Suprapubic skin (tissue), 3 donors: ENCODE data around the gene COQ3.

Experiments
- CTCF ChIP-seq, 2 donors: fragments of 200-600 bp in 1 of 2; fragments of 450-650 bp in 1 of 2; sonication (generic) in 1 of 2; IDR thresholded peaks; one replicate each; pipeline ENCODE4 v1.5.1; 2016 to 2019; ENCODE audit warnings: antibody characterized with exemption in 2 of 2, mild to moderate bottlenecking in 1 of 2, moderate library complexity in 1 of 2
- POLR2A ChIP-seq, 2 donors: fragments of 450-650 bp; IDR thresholded peaks; one replicate each; pipeline ENCODE4 v1.6.1; 2017; ENCODE audit warnings: antibody characterized with exemption in 2 of 2, mild to moderate bottlenecking in 2 of 2, moderate library complexity in 2 of 2

- TF ChIP-seq CTCF (IDR thresholded peaks at IDR 0.05) (no peak), POLR2A (IDR thresholded peaks at IDR 0.05) (no peak)
Observed at GRCh38 chr6:99324996-99325395, 69.0 kb downstream of the COQ3 start.
